ENCODE data around the gene CPNE2.
"Not testable (repeated sequence)": the region's sequence is repeated elsewhere in the genome, so short reads cannot be mapped to it uniquely, and the experiment has no call there.

The CPNE2 gene

DNA sequence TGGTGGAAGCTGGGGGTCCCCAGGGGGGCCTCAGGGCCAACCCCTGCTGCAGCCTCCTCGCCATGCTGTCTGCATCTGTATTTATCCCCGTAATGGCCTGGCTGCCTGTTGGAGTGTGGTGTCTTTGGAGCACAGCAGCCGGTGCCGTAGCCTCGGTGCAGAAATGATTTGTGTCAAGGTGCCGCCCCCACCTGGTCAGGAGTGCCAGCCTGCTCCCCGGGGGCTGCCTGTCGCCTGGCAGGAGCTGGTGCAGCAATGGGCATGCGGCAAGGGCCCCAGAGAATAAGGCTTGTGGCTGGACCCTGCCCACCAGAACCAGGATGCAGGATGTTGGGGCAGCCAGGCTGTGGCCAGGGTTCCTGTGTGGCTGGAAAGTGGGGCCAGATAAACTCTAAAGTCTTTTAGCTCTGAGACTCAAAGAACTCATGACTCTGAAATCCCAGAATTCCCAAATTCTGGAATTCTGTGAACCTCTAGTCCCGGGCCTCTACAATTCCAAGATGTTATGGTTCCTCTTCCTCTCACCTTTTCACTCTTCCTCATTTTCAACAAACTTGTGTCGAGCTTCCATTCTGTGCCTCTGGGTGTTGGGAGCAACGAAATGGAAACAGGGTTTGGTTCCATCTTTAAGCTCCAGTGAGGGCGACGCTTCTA lies 5.9 kb downstream of the CPNE2 start:
- DNase-seq = no peak

- DNase-seq = peak; percentile 60
These were observed 7.6 kb downstream of the CPNE2 start for GRCh38 chr16:57099965-57100364.

- no peak for DNase-seq
These were observed 8.1 kb downstream of the CPNE2 start for GRCh38 chr16:57100445-57100844.

DNA sequence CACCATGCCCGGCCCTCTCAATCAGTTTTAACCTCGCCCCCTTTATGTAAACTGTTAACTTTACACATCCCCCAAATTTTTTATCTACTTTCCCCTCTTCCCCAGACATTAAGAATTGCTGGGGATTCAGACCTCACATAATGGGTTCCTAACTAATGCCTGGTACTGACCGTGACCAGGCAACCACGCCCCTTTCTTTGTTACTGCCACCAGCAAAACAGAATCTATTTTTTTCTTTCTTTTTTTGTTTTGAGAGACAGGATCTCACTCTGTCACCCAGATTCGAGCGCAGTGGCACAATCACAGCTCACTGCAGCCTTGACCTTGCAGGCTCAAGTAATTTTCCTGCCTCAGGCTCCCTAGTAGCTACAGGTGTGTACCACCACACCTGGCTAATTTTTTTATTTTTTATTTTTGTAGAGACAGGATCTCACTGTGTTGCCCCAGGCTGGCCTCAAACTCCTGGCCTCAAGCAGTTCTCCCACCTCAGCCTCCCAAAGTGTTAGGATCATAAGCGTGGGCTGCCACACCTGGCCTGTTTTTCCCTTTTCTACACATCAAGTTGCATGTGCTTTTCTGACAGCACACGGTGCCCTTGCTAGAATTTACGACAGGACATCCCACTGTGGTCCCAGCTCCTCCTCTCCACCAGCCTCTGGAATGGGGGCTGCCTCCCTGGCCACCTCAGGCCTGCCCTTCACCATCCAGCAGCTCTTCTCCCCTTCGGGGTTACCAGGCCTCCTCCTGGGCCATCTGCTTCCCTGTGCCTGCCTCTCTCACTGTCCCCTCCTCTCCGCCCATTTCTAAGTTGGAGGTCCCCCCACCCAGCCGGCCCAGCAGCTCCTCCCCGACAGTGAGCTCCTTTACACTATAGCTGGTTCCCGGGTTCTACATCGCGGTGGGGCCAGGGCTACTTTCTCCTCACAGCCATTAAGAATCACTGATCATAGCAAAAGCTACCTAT lies 10.8 kb downstream of the CPNE2 start:
- DNase-seq = no peak

GRCh38 chr16:57104706-57105105 lies 12.3 kb downstream of the CPNE2 start:
- DNase-seq = no peak

GRCh38 chr16:57105184-57105583 lies 12.8 kb downstream of the CPNE2 start:
- no peak for DNase-seq

- DNase-seq = peak; percentile 37
These were observed 14.4 kb downstream of the CPNE2 start for GRCh38 chr16:57106767-57107166.

DNA sequence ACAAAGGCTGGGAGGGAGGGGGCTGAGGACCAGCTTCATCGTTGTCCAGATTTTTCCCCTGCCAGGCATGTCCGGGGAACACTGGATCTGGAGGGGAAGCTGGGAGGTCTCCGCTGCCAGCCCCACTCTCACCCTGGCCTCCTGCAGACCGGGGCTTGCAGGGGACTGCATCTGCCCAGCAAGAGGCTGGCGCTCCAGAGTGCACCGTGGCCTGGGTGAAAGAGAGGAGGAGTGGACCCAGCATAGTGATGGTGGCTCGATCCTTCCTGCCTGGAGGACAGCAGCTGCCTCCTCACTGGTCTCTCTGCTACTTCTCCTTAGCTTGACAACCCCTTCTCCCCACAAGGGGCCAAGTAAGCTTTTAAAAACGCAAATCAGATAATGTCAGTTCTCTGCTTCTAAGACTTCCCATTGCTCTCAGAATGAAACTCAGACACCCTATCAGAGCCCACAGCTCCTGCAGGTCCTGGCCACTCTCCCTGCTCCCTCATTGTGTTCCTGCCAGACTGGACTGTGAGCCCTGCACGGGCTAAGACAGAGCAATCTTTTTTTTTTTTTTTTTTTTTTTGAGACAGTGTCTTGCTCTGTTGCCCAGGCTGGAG lies 15.0 kb downstream of the CPNE2 start:
- DNase-seq = no peak

DNA sequence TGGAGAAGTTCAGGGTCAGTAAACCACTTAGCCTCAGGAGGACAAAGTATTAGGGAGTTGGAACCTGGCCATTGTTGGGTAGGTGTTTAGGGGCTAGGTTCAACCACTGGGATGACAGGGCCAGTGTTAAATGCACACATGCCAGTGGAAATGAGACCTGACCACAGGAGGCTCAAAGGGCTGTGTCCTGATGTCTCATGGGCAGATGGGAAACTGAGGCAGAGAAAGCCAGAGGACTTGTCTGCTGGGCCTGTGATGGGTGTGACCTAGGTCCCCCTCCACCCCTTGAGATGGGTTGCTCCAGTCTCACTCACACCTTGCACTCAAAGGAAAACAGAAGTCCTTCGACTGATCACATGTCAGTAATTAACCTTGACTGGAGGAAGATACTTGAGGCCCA lies 16.0 kb downstream of the CPNE2 start:
- no peak for DNase-seq

- not testable (repeated sequence) for DNase-seq
These were observed 17.1 kb downstream of the CPNE2 start for GRCh38 chr16:57109259-57110105.

- DNase-seq = no peak
These were observed 18.6 kb downstream of the CPNE2 start for GRCh38 chr16:57110937-57111336.

DNA sequence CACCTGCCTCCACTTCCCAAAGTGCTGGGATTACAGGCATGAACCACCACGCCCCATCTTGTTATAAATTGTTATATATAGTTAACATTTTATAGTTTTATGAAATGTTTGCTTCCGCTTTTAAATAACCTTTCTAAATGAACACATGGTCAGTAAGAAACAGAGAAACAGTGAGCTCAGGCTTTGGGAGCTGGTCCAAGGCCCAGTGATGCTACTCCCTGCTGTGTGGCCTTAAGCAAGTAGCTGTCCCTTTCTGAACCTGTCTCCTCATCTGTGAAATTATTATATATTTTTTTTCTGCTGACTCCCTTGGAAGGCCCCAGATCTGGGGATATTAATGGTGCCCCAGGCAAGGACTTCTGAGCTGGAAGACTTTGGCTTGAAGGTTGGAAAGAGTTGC lies 19.0 kb downstream of the CPNE2 start:
- no peak for DNase-seq

GRCh38 chr16:57112403-57113041 lies 20.1 kb downstream of the CPNE2 start:
- DNase-seq = peak; percentile 7

GRCh38 chr16:57113042-57113453 lies 20.7 kb downstream of the CPNE2 start:
- peak; percentile 17 for DNase-seq

- no peak for DNase-seq
These were observed 21.3 kb downstream of the CPNE2 start for GRCh38 chr16:57113664-57114063.

GRCh38 chr16:57115168-57115513 lies 22.8 kb downstream of the CPNE2 start:
- peak; percentile 24 for DNase-seq

GRCh38 chr16:57115514-57116182 lies 23.3 kb downstream of the CPNE2 start:
- peak; percentile 67 for DNase-seq

DNA sequence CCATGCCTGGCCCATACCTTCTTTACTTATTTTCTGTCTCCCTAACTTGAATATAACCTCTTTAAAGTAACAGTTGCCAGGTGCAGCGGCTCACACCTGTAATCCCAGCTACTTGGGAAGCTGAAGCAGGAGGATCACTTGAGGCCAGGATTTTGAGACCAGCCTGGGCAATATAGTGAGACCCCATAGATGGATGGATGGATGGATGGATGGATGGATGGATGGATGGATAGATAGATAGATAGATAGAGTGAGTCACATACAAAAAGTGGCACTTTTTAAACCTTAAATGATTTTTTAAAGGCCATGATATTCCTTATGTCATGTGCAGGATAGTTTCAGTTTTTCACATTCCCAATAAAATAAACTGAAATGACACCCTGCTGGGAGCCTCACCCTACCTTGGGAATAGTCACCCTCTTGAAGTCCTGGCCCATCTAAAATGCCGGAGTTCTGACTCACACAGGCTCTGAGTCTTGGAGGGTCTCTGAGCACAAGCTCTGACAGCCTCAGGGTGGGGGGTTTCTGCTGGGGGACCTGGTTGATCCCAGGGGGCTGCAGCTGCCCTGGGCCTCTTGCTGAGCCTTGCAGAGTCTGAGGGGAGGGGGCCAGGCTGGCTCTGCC lies 26.2 kb downstream of the CPNE2 start:
- DNase-seq = peak; percentile 12

DNA sequence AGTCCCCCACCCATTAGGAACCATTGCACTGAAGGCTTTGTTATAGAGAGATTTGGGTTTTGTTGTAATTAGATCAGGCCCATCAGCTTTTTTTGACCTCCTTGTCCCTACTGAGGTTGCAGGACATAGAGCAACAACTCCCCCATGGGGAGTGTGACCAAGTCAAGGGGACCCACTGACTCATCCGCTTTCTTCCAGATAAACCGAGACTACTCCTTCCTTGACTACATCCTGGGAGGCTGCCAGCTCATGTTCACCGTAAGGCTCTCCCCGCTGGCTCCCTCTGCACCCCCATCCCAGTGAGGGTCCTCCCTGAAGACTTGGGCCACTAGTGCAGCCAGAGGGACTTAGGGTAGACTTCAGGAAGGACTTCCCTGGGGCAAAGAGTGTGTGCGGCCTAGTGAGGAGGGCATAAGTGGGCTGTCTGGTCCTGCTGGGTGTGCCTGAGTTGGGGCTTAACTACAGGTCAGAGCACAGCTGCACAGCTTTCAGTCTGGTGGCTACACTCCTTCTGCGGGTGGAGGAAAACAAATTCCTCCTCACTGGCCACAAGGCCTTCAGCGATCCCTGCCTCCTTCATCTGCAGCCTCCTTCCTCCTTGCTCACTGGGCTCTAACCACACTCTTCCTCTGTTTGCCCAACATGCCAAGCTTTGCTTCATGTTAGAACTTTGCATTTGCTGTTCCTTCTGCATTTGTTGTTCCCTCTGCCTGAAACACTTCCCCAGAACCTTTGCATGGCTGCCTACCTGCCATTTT lies 31.0 kb downstream of the CPNE2 start:
- DNase-seq = peak; percentile 11
